Loucy (cell line): ENCODE data around the gene SPECC1.

Source experiments
- H2AFZ ChIP-seq: fragments of 200-600 bp; sonication (generic); 2 replicates; pipeline ENCODE4 v1.6.0; 2016; ENCODE audit warnings: antibody characterized with exemption, mild to moderate bottlenecking, low read length, moderate library complexity
- H3F3A ChIP-seq: fragments of 200-600 bp; 2 replicates; pipeline ENCODE4 v1.6.0; 2016; ENCODE audit warnings: antibody characterized with exemption, low read depth, mild to moderate bottlenecking
- H3K27me3 ChIP-seq: fragments of 200-600 bp; sonication (generic); 2 replicates; pipeline ENCODE4 v1.6.1; 2014; ENCODE audit warnings: low read length, mild to moderate bottlenecking; ENCODE audit not compliant: insufficient read depth, poor library complexity, severe bottlenecking
- H3K36me3 ChIP-seq: fragments of 200-600 bp; sonication (generic); 2 replicates; pipeline ENCODE4 v1.6.1; 2016; ENCODE audit warnings: low read length; ENCODE audit not compliant: insufficient read depth
- H3K4me1 ChIP-seq: fragments of 200-600 bp; sonication (generic); 2 replicates; pipeline ENCODE4 v1.5.1; 2014; ENCODE audit warnings: low read length, mild to moderate bottlenecking; ENCODE audit not compliant: insufficient read depth, poor library complexity, severe bottlenecking
- H3K4me2 ChIP-seq: fragments of 200-600 bp; sonication (generic); 2 replicates; pipeline ENCODE4 v1.6.0; 2014; ENCODE audit warnings: antibody characterized with exemption, low read length, low read depth, mild to moderate bottlenecking; ENCODE audit not compliant: poor library complexity, severe bottlenecking
- H3K4me3 ChIP-seq: fragments of 200-600 bp; sonication (generic); 2 replicates; pipeline ENCODE4 v1.5.1; 2014; ENCODE audit warnings: low read length, mild to moderate bottlenecking, mixed read lengths; ENCODE audit not compliant: poor library complexity, severe bottlenecking
- H3K79me2 ChIP-seq: fragments of 200-600 bp; sonication (generic); 2 replicates; pipeline ENCODE4 v1.6.1; 2014; ENCODE audit warnings: low read length; ENCODE audit not compliant: insufficient read depth
- H3K9ac ChIP-seq: fragments of 200-600 bp; sonication (generic); 2 replicates; pipeline ENCODE4 v1.6.0; 2014; ENCODE audit warnings: mild to moderate bottlenecking, low read depth, low read length, moderate library complexity; ENCODE audit not compliant: poor library complexity, severe bottlenecking
- H3K9me2 ChIP-seq: fragments of 200-600 bp; sonication (generic); replicated peaks from 2 replicates; pipeline ENCODE4 v1.6.1; 2016; ENCODE audit warnings: low read depth, low read length, mixed read lengths
- H3K9me3 ChIP-seq: fragments of 200-600 bp; sonication (generic); 2 replicates; pipeline ENCODE4 v1.6.1; 2014; ENCODE audit warnings: mild to moderate bottlenecking, antibody characterized with exemption, low read length, low read depth; ENCODE audit not compliant: insufficient read depth
- H4K20me1 ChIP-seq: fragments of 200-600 bp; sonication (generic); 2 replicates; pipeline ENCODE4 v1.6.0; 2014; ENCODE audit warnings: antibody characterized with exemption, low read length, mild to moderate bottlenecking; ENCODE audit not compliant: insufficient read depth, poor library complexity, severe bottlenecking
- EZH2phosphoT487 ChIP-seq: fragments of 200-600 bp; IDR thresholded peaks from 2 replicates; pipeline ENCODE4 v1.6.1; 2018; ENCODE audit warnings: antibody characterized with exemption, mild to moderate bottlenecking, moderate library complexity, borderline replicate concordance
- TF ChIP-seq, protein P1 (sequence below): fragments of 200-600 bp; sonication (generic); conservative IDR thresholded peaks from 2 replicates; pipeline ENCODE4 v1.5.1; 2014; ENCODE audit warnings: mild to moderate bottlenecking, antibody characterized with exemption, low read length

The SPECC1 gene

DNA sequence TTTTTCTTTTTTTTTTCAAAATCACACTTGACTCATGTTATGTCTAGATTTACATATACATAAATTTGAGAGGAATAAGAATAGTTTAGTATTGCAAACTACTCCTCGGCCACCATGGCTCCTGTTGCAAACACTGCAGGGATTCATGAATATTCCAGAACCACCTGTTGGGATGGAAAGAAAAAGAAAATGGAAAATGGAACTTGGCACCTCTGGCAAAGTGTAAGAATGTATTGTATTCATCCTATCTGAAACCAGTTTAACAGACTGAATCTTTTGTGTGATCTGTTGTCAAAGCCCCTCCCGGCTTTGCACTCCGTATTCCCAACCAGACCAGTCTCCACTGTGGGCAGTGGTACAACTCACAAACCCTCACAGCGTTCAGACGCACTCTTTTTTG lies 124.4 kb downstream of the SPECC1 start:
- H3K4me3 ChIP-seq, result no peak overlapping the region
- no peaks in the 10 kb centered on the region for H3K79me2 ChIP-seq
- TF ChIP-seq, protein P1, sequence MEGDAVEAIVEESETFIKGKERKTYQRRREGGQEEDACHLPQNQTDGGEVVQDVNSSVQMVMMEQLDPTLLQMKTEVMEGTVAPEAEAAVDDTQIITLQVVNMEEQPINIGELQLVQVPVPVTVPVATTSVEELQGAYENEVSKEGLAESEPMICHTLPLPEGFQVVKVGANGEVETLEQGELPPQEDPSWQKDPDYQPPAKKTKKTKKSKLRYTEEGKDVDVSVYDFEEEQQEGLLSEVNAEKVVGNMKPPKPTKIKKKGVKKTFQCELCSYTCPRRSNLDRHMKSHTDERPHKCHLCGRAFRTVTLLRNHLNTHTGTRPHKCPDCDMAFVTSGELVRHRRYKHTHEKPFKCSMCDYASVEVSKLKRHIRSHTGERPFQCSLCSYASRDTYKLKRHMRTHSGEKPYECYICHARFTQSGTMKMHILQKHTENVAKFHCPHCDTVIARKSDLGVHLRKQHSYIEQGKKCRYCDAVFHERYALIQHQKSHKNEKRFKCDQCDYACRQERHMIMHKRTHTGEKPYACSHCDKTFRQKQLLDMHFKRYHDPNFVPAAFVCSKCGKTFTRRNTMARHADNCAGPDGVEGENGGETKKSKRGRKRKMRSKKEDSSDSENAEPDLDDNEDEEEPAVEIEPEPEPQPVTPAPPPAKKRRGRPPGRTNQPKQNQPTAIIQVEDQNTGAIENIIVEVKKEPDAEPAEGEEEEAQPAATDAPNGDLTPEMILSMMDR, result no peak
- no peak for TF ChIP-seq EZH2phosphoT487
- no peak overlapping the region for H3K9ac ChIP-seq
- no peak overlapping the region for H3K4me2 ChIP-seq
- no peaks in the 10 kb centered on the region for H3K9me2 ChIP-seq
- peaks cover 15% of the 10 kb centered on the region; the same call in 1 of the 2 replicates for H3K36me3 ChIP-seq
- H2AFZ ChIP-seq, result no peak overlapping the region
- H3K27me3 ChIP-seq, result no peaks in the 10 kb centered on the region
- H4K20me1 ChIP-seq, result no peaks in the 10 kb centered on the region
- 0 out of 2 replicates have a peak, but pooled peaks cover 3% of the 10 kb centered on the region for H3K9me3 ChIP-seq
- no peaks in the 10 kb centered on the region for H3F3A ChIP-seq
- no peaks in the 10 kb centered on the region for H3K4me1 ChIP-seq

- H3K4me1 ChIP-seq, result no peaks in the 10 kb centered on the region
- no peaks in the 10 kb centered on the region; the same call in 1 of the 2 replicates for H3K36me3 ChIP-seq
- no peak overlapping the region for H2AFZ ChIP-seq
Measured at GRCh38 chr17:20141198-20141972, 132.2 kb downstream of the SPECC1 start.

GRCh38 chr17:20142268-20142667 lies 133.1 kb downstream of the SPECC1 start:
- H3K4me2 ChIP-seq, result no peak overlapping the region
- no peaks in the 10 kb centered on the region for H3F3A ChIP-seq
- no peaks in the 10 kb centered on the region; the same call in 1 of the 2 replicates for H3K36me3 ChIP-seq
- H3K9me2 ChIP-seq, result no peaks in the 10 kb centered on the region
- no peaks in the 10 kb centered on the region for H3K4me1 ChIP-seq
- H3K27me3 ChIP-seq, result no peaks in the 10 kb centered on the region
- no peak overlapping the region for H3K9ac ChIP-seq
- H3K79me2 ChIP-seq, result no peaks in the 10 kb centered on the region
- no peaks in the 10 kb centered on the region for H3K9me3 ChIP-seq
- H2AFZ ChIP-seq, result no peak overlapping the region
- TF ChIP-seq, protein P1, result no peak
- TF ChIP-seq EZH2phosphoT487, result no peak
- H4K20me1 ChIP-seq, result no peaks in the 10 kb centered on the region
- no peak overlapping the region for H3K4me3 ChIP-seq

More at GRCh38 chr17:20141198-20141972, 132.2 kb downstream of the SPECC1 start:
- Histone ChIP-seq H3K79me2 (no peaks in the 10 kb centered on the region), H3K9ac (no peak overlapping the region), H4K20me1 (no peaks in the 10 kb centered on the region), H3K9me2 (no peaks in the 10 kb centered on the region), H3K4me3 (no peak overlapping the region), H3K4me2 (no peak overlapping the region), H3K9me3 (no peaks in the 10 kb centered on the region), H3F3A (no peaks in the 10 kb centered on the region), H3K27me3 (no peaks in the 10 kb centered on the region)
- TF ChIP-seq, protein P1, result no peak
- TF ChIP-seq EZH2phosphoT487, result no peak
